Tibial nerve (tissue), 4 donors: ENCODE results near the gene CNOT6. TPM values are rescaled to one million over a fixed set of nuclear protein-coding genes. Genes with fewer than 3 reads are reported as not detected.

Experiments used
- DNase-seq, 2 donors: peaks; one replicate each; pipeline ENCODE4 v3.0.0-alpha.2; 2019; ENCODE audit warnings: low spot score in 2 of 2
- H3K27ac ChIP-seq, 4 donors: fragments of 200-600 bp; sonication (generic) in 3 of 4; one replicate each; pipeline ENCODE4 v1.5.1; 2017 to 2019; ENCODE audit warnings: mild to moderate bottlenecking in 1 of 4
- H3K27me3 ChIP-seq, 2 donors: fragments of 200-600 bp; sonication (generic) in 1 of 2; one replicate each; pipeline versions ENCODE4 v1.5.1 to v1.6.0; 2017 to 2019
- H3K36me3 ChIP-seq, 3 donors: fragments of 200-600 bp; sonication (generic); one replicate each; pipeline ENCODE4 v1.5.1; 2018 to 2019
- H3K4me1 ChIP-seq, 4 donors: fragments of 200-600 bp; sonication (generic) in 3 of 4; one replicate each; pipeline ENCODE4 v1.5.1; 2017 to 2019
- H3K4me3 ChIP-seq, 4 donors: fragments of 200-600 bp; sonication (generic) in 3 of 4; one replicate each; pipeline ENCODE4 v1.5.1; 2017 to 2019; ENCODE audit warnings: mild to moderate bottlenecking in 1 of 4, moderate library complexity in 1 of 4
- H3K9me3 ChIP-seq, 4 donors: fragments of 200-600 bp; sonication (generic) in 3 of 4; one replicate each; pipeline ENCODE4 v1.5.1; 2017 to 2019
- CTCF ChIP-seq, 5 experiments: fragments of 200-600 bp in 3 of 5; fragments of 450-650 bp in 2 of 5; sonication (generic) in 3 of 5; IDR thresholded peaks; one replicate each; pipeline ENCODE4 v1.5.1; 2016 to 2019; ENCODE audit warnings: antibody characterized with exemption in 5 of 5, mild to moderate bottlenecking in 3 of 5, moderate library complexity in 2 of 5
- EP300 ChIP-seq, 2 donors: sonication (generic); formaldehyde crosslinking; IDR thresholded peaks; one replicate each; pipeline ENCODE4 v1.6.1; 2017; ENCODE audit warnings: antibody characterized with exemption in 2 of 2, mild to moderate bottlenecking in 1 of 2
- POLR2A ChIP-seq, 2 donors: fragments of 450-650 bp; IDR thresholded peaks; one replicate each; pipeline ENCODE4 v1.6.1; 2017; ENCODE audit warnings: antibody characterized with exemption in 2 of 2, mild to moderate bottlenecking in 2 of 2, moderate library complexity in 2 of 2
- WGBS, 2 donors: methylation state at CpG; one replicate each; pipeline ENCODE4 v1.1.5; 2018; 5-methylcytosine and 5-hydroxymethylcytosine counted together
- total RNA-seq, 4 donors: library from RNA; depleted of rRNA; stranded (reverse); fragments of >200 nt; gene quantifications; one replicate each; pipeline ENCODE4 v1.1.0, GENCODE V29; 2016

CNOT6 gene
- total RNA-seq, 4 donors from 2014 or later: 14.0 to 18.0 (median 15.5) TPM

- Histone ChIP-seq H3K4me3 (no peak overlapping the region), H3K4me1 (no peaks in the 10 kb centered on the region), H3K36me3 (no peaks in the 10 kb centered on the region), H3K27me3 (no peaks in the 10 kb centered on the region), H3K27ac (no peak overlapping the region), H3K9me3 (no peaks in the 10 kb centered on the region)
- TF ChIP-seq EP300 (IDR thresholded peaks at IDR 0.05): no peak
- TF ChIP-seq POLR2A (IDR thresholded peaks at IDR 0.05): no peak
- TF ChIP-seq CTCF (IDR thresholded peaks at IDR 0.05): no peak
- WGBS, 2 donors: 91 to 92% methylated on average over 6 of the region's 6 CpGs
- no peak for DNase-seq
Measured at GRCh38 chr5:180599590-180599914, 105.4 kb downstream of the CNOT6 start.

DNA sequence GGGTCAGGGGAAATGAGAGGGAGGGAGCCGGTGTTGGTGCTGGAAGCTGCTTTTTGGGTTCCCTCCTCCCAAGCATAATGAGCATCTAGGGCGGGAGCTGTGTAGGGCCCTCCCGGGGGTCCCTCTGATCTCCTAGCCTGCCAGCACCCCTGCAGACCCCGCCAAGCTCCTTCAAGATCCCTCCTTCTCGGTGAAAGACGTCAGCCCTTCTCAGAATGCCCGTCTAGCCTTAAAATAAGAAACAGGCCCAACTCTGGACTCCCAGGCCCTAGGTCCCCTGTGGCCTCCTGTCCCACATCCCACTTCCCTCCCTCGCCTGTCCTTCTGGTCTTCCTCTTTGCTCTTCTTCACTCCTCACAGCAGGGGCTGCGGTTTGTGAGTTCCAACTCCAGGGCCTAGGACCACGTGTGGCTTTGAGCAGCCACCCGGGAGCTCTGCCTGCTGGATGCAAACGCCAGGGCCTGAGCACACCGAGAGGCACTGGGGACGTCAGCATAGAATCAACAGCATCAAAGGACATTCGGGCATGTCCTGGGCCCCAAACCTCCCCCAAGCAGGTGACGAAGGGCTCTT is 105.9 kb downstream of the CNOT6 start:
- DNase-seq: no peak
- H3K27ac ChIP-seq: no peak overlapping the region
- H3K36me3 ChIP-seq: no peaks in the 10 kb centered on the region
- H3K9me3 ChIP-seq: no peaks in the 10 kb centered on the region
- 76% methylated on average over 16 of the region's 16 CpGs for WGBS, 2 donors
- H3K4me3 ChIP-seq: no peak overlapping the region
- H3K27me3 ChIP-seq: no peaks in the 10 kb centered on the region
- TF ChIP-seq POLR2A (IDR thresholded peaks at IDR 0.05): no peak
- TF ChIP-seq CTCF (IDR thresholded peaks at IDR 0.05): no peak
- TF ChIP-seq EP300 (IDR thresholded peaks at IDR 0.05): no peak
- no peaks in the 10 kb centered on the region for H3K4me1 ChIP-seq

GRCh38 chr5:180600554-180601041 is 106.4 kb downstream of the CNOT6 start:
- Histone ChIP-seq H3K36me3 (no peaks in the 10 kb centered on the region), H3K9me3 (no peaks in the 10 kb centered on the region), H3K4me3 (no peak overlapping the region), H3K4me1 (no peaks in the 10 kb centered on the region), H3K27ac (no peak overlapping the region), H3K27me3 (no peaks in the 10 kb centered on the region)
- TF ChIP-seq EP300 (IDR thresholded peaks at IDR 0.05) (no peak), CTCF (IDR thresholded peaks at IDR 0.05) (no peak), POLR2A (IDR thresholded peaks at IDR 0.05) (no peak)
- no peak for DNase-seq
- WGBS, 2 donors: 83 to 91% methylated on average over 9 to 12 of the region's 12 CpGs

DNA sequence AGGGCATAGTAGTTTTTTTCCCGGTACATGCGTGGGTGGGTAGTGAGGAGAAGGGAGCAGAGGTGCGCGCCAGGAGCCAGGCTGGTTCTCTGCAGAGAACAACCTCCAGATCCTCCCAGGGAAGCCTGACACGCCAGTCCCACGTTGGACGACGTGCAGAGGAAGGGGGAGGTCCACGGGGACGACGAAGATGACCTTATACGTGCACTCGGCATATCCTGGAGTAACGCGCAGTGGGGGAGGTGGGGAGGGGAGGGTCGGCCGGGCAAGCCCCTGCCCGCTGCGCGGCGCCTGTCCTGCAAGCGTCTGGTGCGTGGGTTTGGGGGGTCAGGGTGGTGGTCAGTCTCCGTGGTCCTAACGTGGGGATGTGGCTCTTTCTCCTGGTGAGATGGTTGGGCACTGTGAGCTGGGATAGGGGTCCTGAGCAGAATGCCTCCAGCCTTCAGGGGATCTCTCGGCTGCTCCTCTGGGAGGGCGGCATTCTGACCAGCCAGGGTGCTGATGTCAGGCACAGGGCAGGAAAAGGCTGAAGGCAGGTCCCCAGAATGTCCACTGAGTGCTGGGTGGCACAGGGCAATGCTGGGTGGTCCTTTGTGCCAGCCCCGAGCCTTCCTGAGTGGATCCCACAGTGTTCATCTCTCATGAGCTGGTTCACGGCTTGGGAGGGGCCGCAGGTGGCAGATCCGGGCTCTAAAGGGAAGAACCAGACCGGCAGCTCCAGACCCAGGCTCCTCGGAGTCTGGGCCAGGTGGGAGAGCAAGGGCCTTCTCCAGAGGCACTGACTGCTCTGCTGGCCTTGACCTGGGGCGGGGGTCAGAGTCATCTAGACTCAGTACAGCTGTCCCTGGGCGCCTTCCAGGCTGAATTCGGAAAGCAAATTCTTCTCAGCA is 107.7 kb downstream of the CNOT6 start:
- TF ChIP-seq CTCF (IDR thresholded peaks at IDR 0.05): no peak
- no peak for TF ChIP-seq POLR2A (IDR thresholded peaks at IDR 0.05)
- TF ChIP-seq EP300 (IDR thresholded peaks at IDR 0.05): no peak
- Histone ChIP-seq H3K27ac (no peak overlapping the region), H3K27me3 (no peaks in the 10 kb centered on the region), H3K4me3 (no peak overlapping the region), H3K36me3 (no peaks in the 10 kb centered on the region), H3K9me3 (no peaks in the 10 kb centered on the region), H3K4me1 (no peaks in the 10 kb centered on the region)
- DNase-seq: no peak
- WGBS, 2 donors: 80 to 83% methylated on average over 34 to 36 of the region's 36 CpGs

GRCh38 chr5:180602481-180603075 is 108.4 kb downstream of the CNOT6 start:
- Histone ChIP-seq H3K4me3 (no peak overlapping the region), H3K27ac (no peak overlapping the region), H3K36me3 (no peaks in the 10 kb centered on the region), H3K27me3 (no peaks in the 10 kb centered on the region), H3K9me3 (no peaks in the 10 kb centered on the region), H3K4me1 (no peaks in the 10 kb centered on the region)
- no peak for TF ChIP-seq EP300 (IDR thresholded peaks at IDR 0.05)
- no peak for TF ChIP-seq POLR2A (IDR thresholded peaks at IDR 0.05)
- no peak for TF ChIP-seq CTCF (IDR thresholded peaks at IDR 0.05)
- WGBS, 2 donors: 57 to 63% methylated on average over 12 to 15 of the region's 15 CpGs
- DNase-seq: no peak
